HFFc6 (cell line): Measurements from ENCODE around the gene ATG4A. TPM values are rescaled to one million over a fixed set of nuclear protein-coding genes. Genes with fewer than 3 reads are reported as not detected.

Experiments used
- DNase-seq: peaks from one replicate; pipeline ENCODE4 v3.0.0-alpha.2; 2018
- H3K27ac Mint-ChIP-seq: 2 replicates; pipeline ENCODE4 v1.8.0; 2020; ENCODE audit warnings: mild to moderate bottlenecking, mixed read lengths
- H3K27me3 Mint-ChIP-seq: 2 replicates; pipeline ENCODE4 v1.8.0; 2021; ENCODE audit warnings: mild to moderate bottlenecking, moderate library complexity, mixed read lengths; ENCODE audit not compliant: insufficient read depth
- H3K36me3 Mint-ChIP-seq: 2 replicates; pipeline ENCODE4 v1.8.0; 2021; ENCODE audit warnings: low read depth, mixed read lengths
- H3K4me1 Mint-ChIP-seq: 2 replicates; pipeline ENCODE4 v1.8.0; 2020; ENCODE audit warnings: low read depth, mixed read lengths
- H3K4me3 Mint-ChIP-seq: 2 replicates; pipeline ENCODE4 v1.8.0; 2020; ENCODE audit warnings: mild to moderate bottlenecking, moderate library complexity, mixed read lengths
- H3K9me3 Mint-ChIP-seq: 2 replicates; pipeline ENCODE4 v1.8.0; 2020; ENCODE audit warnings: mild to moderate bottlenecking, mixed read lengths
- total RNA-seq, 6 experiments: library from RNA; stranded (reverse); fragmentation: NEBNext Ultra II Directional; extraction: Animal tissue kit (Norgen Biotek cat#: 25700); gene quantifications; 2 replicates in 1 of 6; 3 replicates in 5 of 6; pipeline ENCODE4 v1.2.3, GENCODE V29; 2021
- TF ChIP-seq, protein P1 (sequence below): fragments of 200-600 bp; sonication (generic); IDR thresholded peaks from 2 replicates; pipeline ENCODE4 v1.5.0; 2021; ENCODE audit warnings: antibody characterized with exemption, mild to moderate bottlenecking

Gene ATG4A
- total RNA-seq, 6 experiments from 2014 or later: 11.6 to 15.0 (median 13.4) TPM

DNA sequence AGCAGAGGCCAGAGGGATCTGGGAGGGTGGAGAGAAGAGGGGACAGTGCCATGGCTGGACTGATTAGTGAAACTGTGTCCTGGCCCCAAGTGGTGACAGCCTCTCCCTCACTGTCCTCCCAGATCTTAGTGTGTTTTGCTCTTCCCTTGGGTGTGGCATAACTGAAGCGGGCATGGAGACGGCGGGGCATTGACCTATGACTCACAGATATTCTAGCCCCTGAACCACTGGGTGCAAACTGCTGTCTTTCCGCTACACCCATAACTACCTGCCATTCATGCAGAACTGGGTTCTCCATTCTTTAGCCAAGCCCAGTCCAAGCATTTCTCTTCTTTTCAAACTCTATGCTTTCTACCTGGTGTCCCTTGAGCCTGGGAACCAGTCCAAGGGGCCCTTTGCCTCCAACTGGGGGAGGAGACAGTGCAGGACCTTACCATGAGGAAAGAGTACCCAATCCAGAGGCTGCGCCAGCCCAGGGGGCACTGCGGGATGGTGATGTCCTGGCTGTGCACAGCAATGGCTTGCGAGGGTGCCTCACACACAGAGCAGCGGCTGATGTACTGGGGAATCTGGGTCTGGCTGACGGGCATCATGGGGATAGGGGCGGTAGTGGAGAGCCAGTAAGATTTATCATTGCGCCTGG is 67.6 kb downstream of the ATG4A start:
- no peaks in the 10 kb centered on the region for H3K36me3 Mint-ChIP-seq
- H3K9me3 Mint-ChIP-seq: no peaks in the 10 kb centered on the region; the same call in 1 of the 2 replicates
- H3K4me3 Mint-ChIP-seq: no peak overlapping the region
- H3K27me3 Mint-ChIP-seq: peaks cover 3% of the 10 kb centered on the region; the same call in 1 of the 2 replicates
- H3K4me1 Mint-ChIP-seq: no peaks in the 10 kb centered on the region
- TF ChIP-seq, protein P1, sequence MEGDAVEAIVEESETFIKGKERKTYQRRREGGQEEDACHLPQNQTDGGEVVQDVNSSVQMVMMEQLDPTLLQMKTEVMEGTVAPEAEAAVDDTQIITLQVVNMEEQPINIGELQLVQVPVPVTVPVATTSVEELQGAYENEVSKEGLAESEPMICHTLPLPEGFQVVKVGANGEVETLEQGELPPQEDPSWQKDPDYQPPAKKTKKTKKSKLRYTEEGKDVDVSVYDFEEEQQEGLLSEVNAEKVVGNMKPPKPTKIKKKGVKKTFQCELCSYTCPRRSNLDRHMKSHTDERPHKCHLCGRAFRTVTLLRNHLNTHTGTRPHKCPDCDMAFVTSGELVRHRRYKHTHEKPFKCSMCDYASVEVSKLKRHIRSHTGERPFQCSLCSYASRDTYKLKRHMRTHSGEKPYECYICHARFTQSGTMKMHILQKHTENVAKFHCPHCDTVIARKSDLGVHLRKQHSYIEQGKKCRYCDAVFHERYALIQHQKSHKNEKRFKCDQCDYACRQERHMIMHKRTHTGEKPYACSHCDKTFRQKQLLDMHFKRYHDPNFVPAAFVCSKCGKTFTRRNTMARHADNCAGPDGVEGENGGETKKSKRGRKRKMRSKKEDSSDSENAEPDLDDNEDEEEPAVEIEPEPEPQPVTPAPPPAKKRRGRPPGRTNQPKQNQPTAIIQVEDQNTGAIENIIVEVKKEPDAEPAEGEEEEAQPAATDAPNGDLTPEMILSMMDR: no peak
- no peak for DNase-seq
- H3K27ac Mint-ChIP-seq: no peak overlapping the region

DNA sequence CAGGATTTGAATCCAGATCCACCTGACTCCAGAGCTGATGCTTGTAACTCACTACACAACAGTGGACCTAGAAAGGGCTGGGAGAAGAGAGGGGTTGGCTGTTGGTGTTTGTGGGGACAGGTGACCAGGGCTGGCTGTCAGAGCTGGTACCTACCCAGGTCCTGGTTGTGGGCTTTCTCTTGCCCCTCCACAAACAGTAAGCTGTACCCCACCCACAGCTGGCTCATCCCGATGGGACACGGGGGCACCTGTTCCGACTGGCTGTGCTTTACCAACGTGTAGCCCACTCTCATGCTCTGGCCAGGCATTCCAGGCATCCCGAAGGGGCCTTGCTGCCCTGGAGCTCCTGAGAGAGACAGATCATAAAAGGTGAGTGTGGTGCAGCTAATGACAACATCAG is 68.7 kb downstream of the ATG4A start:
- no peaks in the 10 kb centered on the region for H3K36me3 Mint-ChIP-seq
- no peak overlapping the region for H3K4me3 Mint-ChIP-seq
- H3K27ac Mint-ChIP-seq: no peak overlapping the region
- peaks cover 3% of the 10 kb centered on the region; the same call in 1 of the 2 replicates for H3K27me3 Mint-ChIP-seq
- no peaks in the 10 kb centered on the region; the same call in 1 of the 2 replicates for H3K9me3 Mint-ChIP-seq
- no peaks in the 10 kb centered on the region for H3K4me1 Mint-ChIP-seq
- TF ChIP-seq, protein P1: no peak
- no peak for DNase-seq

DNA sequence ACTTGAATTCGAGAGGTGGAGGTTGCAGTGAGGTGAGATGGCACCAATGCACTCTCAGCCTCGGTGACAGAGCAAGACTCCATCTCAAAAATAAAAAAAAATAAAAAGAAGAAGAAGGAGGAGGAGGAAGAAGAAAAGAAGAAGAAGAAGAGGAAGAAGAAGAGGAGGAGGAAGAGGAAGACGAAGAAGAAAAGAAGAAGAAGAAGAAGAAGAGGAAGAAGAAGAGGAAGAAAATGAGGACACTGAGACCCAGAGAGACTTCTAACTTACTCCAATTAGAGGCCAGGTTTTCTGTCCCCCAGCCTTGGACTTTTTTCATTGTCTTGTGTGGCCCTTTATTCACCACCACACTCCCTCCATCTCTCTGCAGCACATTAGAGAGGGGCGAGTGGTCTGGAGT is 70.7 kb downstream of the ATG4A start:
- peaks cover 2% of the 10 kb centered on the region; the same call in 1 of the 2 replicates for H3K27me3 Mint-ChIP-seq
- TF ChIP-seq, protein P1: no peak
- no peak for DNase-seq
- no peaks in the 10 kb centered on the region for H3K4me1 Mint-ChIP-seq
- no peak overlapping the region for H3K4me3 Mint-ChIP-seq
- H3K36me3 Mint-ChIP-seq: no peaks in the 10 kb centered on the region
- H3K27ac Mint-ChIP-seq: no peak overlapping the region
- no peaks in the 10 kb centered on the region; the same call in 1 of the 2 replicates for H3K9me3 Mint-ChIP-seq

DNA sequence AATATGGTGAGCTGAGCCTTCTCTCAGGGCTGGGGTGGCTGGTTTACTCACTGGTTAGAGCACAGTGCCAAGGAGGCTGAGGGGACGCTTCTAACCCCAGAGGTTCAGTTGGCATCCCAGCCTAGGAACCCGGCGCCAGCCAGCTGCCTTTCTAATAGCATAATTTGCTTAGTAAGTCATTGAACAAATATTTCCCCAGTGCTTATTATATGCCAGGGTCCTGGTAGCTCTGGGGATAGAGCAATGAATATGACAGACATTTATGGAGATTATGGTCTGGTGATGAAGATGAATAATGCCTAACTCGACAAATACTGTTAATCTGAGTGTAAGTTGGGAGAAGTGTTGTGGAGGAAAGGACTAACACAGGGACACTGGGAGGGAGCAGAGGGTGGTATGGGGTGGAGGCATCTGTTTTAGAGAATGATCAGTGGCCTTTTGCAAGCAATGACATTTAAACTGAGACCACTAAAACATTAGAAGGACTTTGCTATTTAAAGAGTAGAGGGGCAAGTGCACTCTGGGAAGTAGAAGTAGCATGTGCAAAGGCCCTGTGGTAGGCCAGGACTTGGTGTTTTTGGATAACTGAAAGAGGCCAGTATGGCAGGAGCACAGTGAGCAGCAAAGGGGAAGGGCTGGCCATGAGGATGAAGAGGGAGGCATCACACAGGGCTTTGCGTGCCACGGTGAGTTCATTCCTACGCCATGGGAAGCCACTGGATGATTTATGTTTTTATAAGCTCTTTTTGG is 71.9 kb downstream of the ATG4A start:
- H3K27ac Mint-ChIP-seq: no peak overlapping the region
- peaks cover 6% of the 10 kb centered on the region for H3K4me1 Mint-ChIP-seq
- H3K36me3 Mint-ChIP-seq: no peaks in the 10 kb centered on the region
- TF ChIP-seq, protein P1: no peak
- H3K27me3 Mint-ChIP-seq: peaks cover 2% of the 10 kb centered on the region; the same call in 1 of the 2 replicates
- no peak overlapping the region for H3K4me3 Mint-ChIP-seq
- no peak for DNase-seq
- no peaks in the 10 kb centered on the region; the same call in 1 of the 2 replicates for H3K9me3 Mint-ChIP-seq

DNA sequence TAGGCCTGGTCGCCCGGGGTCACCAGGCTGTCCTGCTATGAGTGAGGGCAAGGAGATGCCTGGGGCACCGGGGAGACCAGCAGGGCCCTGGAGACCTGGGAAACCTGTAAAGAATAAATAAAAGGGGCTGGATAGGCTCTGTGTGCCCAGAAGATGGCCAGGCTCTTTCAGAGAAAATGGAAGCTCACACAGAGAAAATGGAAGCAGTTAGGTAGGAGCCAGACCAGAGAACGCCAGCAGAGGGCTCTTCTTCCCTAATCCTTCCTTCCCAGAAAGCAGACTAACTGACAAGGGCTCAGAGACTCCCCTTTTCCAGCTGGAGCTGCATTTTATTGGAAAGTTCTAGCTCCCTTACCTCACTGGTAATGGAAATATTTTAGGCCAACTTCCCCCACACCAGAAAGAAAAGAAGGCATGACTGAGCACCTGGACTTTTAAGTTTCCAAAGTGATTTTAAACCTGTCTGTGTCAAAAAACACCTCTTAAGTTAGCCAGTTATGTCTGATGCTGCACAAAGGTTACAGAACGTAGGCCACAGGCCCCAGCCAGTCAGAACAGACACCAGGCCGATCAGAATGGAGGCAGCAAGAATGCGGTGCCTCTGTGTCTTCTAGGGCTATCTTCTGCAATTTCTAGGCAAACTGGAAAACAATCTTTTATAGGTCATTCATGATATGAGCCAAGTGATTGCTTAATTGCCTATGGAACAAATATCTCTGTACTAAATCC is 74.0 kb downstream of the ATG4A start:
- no peak overlapping the region for H3K4me3 Mint-ChIP-seq
- TF ChIP-seq, protein P1: peak; percentile 64
- peaks cover 6% of the 10 kb centered on the region for H3K4me1 Mint-ChIP-seq
- H3K27ac Mint-ChIP-seq: no peak overlapping the region
- H3K36me3 Mint-ChIP-seq: no peaks in the 10 kb centered on the region
- DNase-seq: peak; percentile 36
- H3K9me3 Mint-ChIP-seq: no peaks in the 10 kb centered on the region; the same call in 1 of the 2 replicates
- H3K27me3 Mint-ChIP-seq: peaks cover 2% of the 10 kb centered on the region
